K562 (cell line): Measurements from ENCODE around the gene PPP2R2B. TPM values are rescaled to one million over a fixed set of nuclear protein-coding genes. Genes with fewer than 3 reads are reported as not detected.

Experiments used
- ATAC-seq: fragments of 200-7000 bp; cut with Tn5 transposase; 3 replicates; pipeline ENCODE4 v1.9.1; 2020; ENCODE audit warnings: moderate library complexity
- BruUV-seq: library from RNA; stranded (reverse); fragments of 400-500 nt; replicated peaks from 2 replicates; lab custom pipeline; 2021; lab: Mats Ljungman, UMichigan
- CTCF ChIA-PET: fragments of 300-600 bp; formaldehyde crosslinking; extraction: SDS; loops from one replicate; lab custom pipeline; 2021; ENCODE audit warnings: low intra/inter-chr PET ratio; lab: Yijun Ruan, JAX
- POLR2A ChIA-PET: fragments of 300-600, 350-650 bp; sonication (Branson Sonifier 250); formaldehyde crosslinking; extraction: SDS; loops from one replicate; lab custom pipeline; 2021; ENCODE audit warnings: antibody characterized with exemption, inconsistent platforms; lab: Yijun Ruan, JAX
- DNase-seq, 4 experiments: peaks; one replicate each; pipeline versions ENCODE4 v3.0.0 to v3.0.0-alpha.2; 2011 to 2018; ENCODE audit warnings: low spot score in 3 of 4, mixed read lengths in 3 of 4; ENCODE audit errors: extremely low read depth in 1 of 4
- FAIRE-seq: peaks from 2 replicates; lab custom pipeline; 2011; peaks lifted over from hg19 to GRCh38; lab: Jason Lieb, UNC
- H2AFZ ChIP-seq: 2 replicates; pipeline ENCODE4 v1.6.0; 2011; ENCODE audit warnings: low read depth, low read length, control low read depth, inconsistent platforms
- H3K27ac ChIP-seq: fragments of 200-600 bp; 3 replicates; pipeline ENCODE4 v1.8.0; 2011; ENCODE audit warnings: low read depth, mild to moderate bottlenecking, control low read depth, inconsistent platforms, low read length, moderate library complexity, mixed read lengths; ENCODE audit errors: extremely low read depth
- H3K27me3 ChIP-seq, 2 experiments: fragments of 300-600 bp in 1 of 2; 2 replicates in 1 of 2; 3 replicates in 1 of 2; pipeline versions ENCODE4 v1.6.0 to v1.8.0; 2011; ENCODE audit warnings: inconsistent platforms in 2 of 2, low read length in 2 of 2, mild to moderate bottlenecking in 1 of 2, mixed read lengths in 1 of 2, moderate library complexity in 1 of 2; ENCODE audit not compliant: control insufficient read depth in 2 of 2, insufficient read depth in 2 of 2
- H3K36me3 ChIP-seq: fragments of 300-600 bp; 3 replicates; pipeline ENCODE4 v1.8.0; 2011; ENCODE audit warnings: mild to moderate bottlenecking, low read length, inconsistent platforms; ENCODE audit not compliant: control insufficient read depth, insufficient read depth
- H3K4me1 ChIP-seq, 2 experiments: fragments of 200-600 bp in 1 of 2; replicated peaks in 1 of 2; 2 replicates in 1 of 2; 3 replicates in 1 of 2; pipeline versions ENCODE4 v1.5.1 to v1.8.0; 2011; ENCODE audit warnings: inconsistent platforms in 2 of 2, low read length in 2 of 2, mild to moderate bottlenecking in 1 of 2, mixed read lengths in 1 of 2, moderate library complexity in 1 of 2; ENCODE audit not compliant: control insufficient read depth in 2 of 2, insufficient read depth in 2 of 2
- H3K4me2 ChIP-seq: 2 replicates; pipeline ENCODE4 v1.6.1; 2011; ENCODE audit warnings: low read length, control low read depth, inconsistent platforms, mixed read lengths; ENCODE audit not compliant: insufficient read depth
- H3K4me3 ChIP-seq: fragments of 200-600 bp; sonication (generic), shearing (Covaris generic); 2 replicates; pipeline ENCODE4 v1.5.1; 2016; ENCODE audit warnings: control low read depth, inconsistent platforms
- H3K79me2 ChIP-seq: fragments of 200-600 bp; 3 replicates; pipeline ENCODE4 v1.8.0; 2011; ENCODE audit warnings: low read length, inconsistent platforms; ENCODE audit not compliant: control insufficient read depth, insufficient read depth
- H3K9ac ChIP-seq, 2 experiments: 2 replicates each; pipeline versions ENCODE4 v1.6.0 to v1.6.1; 2011; ENCODE audit warnings: low read depth in 2 of 2, low read length in 2 of 2, control low read depth in 1 of 2, inconsistent platforms in 1 of 2, mild to moderate bottlenecking in 1 of 2, mixed read lengths in 1 of 2; ENCODE audit not compliant: insufficient read depth in 1 of 2
- H3K9me1 ChIP-seq: one replicate; pipeline ENCODE4 v1.6.0; 2011; ENCODE audit warnings: inconsistent platforms, mild to moderate bottlenecking, low read length, moderate library complexity; ENCODE audit not compliant: control insufficient read depth, insufficient read depth
- H3K9me3 ChIP-seq: replicated peaks from 2 replicates; pipeline ENCODE4 v1.5.1; 2011; ENCODE audit warnings: low read depth, low read length, inconsistent platforms; ENCODE audit not compliant: control insufficient read depth, insufficient read depth
- H4K20me1 ChIP-seq: replicated peaks from 2 replicates; pipeline ENCODE4 v1.6.1; 2011; ENCODE audit warnings: low read length, inconsistent platforms, mixed read lengths; ENCODE audit not compliant: control insufficient read depth, insufficient read depth
- ARNT ChIP-seq, 2 experiments: fragments of 450-650 bp; IDR thresholded peaks; 2 replicates each; pipeline ENCODE4 v1.6.1; 2016; ENCODE audit warnings: mild to moderate bottlenecking in 1 of 2
- BHLHE40 ChIP-seq: IDR thresholded peaks from 2 replicates; pipeline ENCODE4 v1.6.1; 2011; ENCODE audit warnings: low read length, improper control_type of control experiment
- DDX20 ChIP-seq: fragments of 450-650 bp; IDR thresholded peaks from 2 replicates; pipeline ENCODE4 v1.6.1; 2016; ENCODE audit warnings: missing genetic modification characterization, low read depth, mild to moderate bottlenecking, missing compliant biosample characterization, moderate library complexity
- GTF3C2 ChIP-seq: IDR thresholded peaks from 3 replicates; pipeline ENCODE4 v1.6.1; 2011; ENCODE audit warnings: borderline replicate concordance, mild to moderate bottlenecking, moderate library complexity; ENCODE audit not compliant: insufficient read length; ENCODE audit errors: extremely low read depth
- ID3 ChIP-seq, 2 experiments: fragments of 250-450 bp in 1 of 2; fragments of 450-650 bp in 1 of 2; sonication (Bioruptor Pico) in 1 of 2; IDR thresholded peaks; 2 replicates each; pipeline versions ENCODE4 v1.6.1 to v1.8.0; 2016 to 2021; ENCODE audit warnings: mild to moderate bottlenecking in 2 of 2, moderate library complexity in 2 of 2, missing compliant biosample characterization in 1 of 2, missing genetic modification characterization in 1 of 2
- SMARCA5 ChIP-seq: fragments of 450-650 bp; IDR thresholded peaks from 2 replicates; pipeline ENCODE4 v1.6.1; 2016
- SRSF9 ChIP-seq: fragments of 200-400 bp; formaldehyde crosslinking; IDR thresholded peaks from 2 replicates; pipeline ENCODE4 v1.6.1; 2017; ENCODE audit warnings: low read depth, low read length, borderline replicate concordance
- STAT5B ChIP-seq: fragments of 250-450 bp; sonication (Bioruptor Pico); IDR thresholded peaks from 2 replicates; pipeline ENCODE4 v1.8.0; 2021; ENCODE audit warnings: mild to moderate bottlenecking, inconsistent platforms
- ZBTB5 ChIP-seq: fragments of 450-650 bp; IDR thresholded peaks from 2 replicates; pipeline ENCODE4 v1.6.1; 2017; ENCODE audit warnings: antibody characterized with exemption
- ZNF431 ChIP-seq: sonication (generic); formaldehyde crosslinking; IDR thresholded peaks from 2 replicates; pipeline ENCODE4 v1.8.0; 2022; ENCODE audit warnings: mild to moderate bottlenecking, missing genetic modification reagents
- WGBS: fragments of 100-300 bp; shearing (Covaris generic); methylation state at CpG from one replicate; pipeline ENCODE4 v1.1.6; 2016; ENCODE audit warnings: low coverage, mixed read lengths; ENCODE audit not compliant: insufficient coverage; ENCODE audit errors: missing lambda C conversion rate; 5-methylcytosine and 5-hydroxymethylcytosine counted together
- in situ Hi-C: fragments of 300-500 bp; cut with MboI; formaldehyde crosslinking; loops from 4 replicates; pipeline ENCODE4 v1.15.0; 2018; ENCODE audit warnings: inconsistent platforms, mixed read lengths
- intact Hi-C: fragments of 100-400 bp; cut with micrococcal nuclease; formaldehyde crosslinking; loops from 2 replicates; pipeline ENCODE4 v1.14.2; 2022
- polyA plus RNA-seq, 8 experiments: library from polyadenylated mRNA; depleted of rRNA in 4 of 8; stranded (reverse) in 5 of 8; unstranded in 3 of 8; fragments of >200 nt; fragmentation: Nextera tagmentation in 2 of 8; fragmentation: Illumina TruSeq in 1 of 8; extraction: Ambion mirVana in 2 of 8; extraction: Trizol in 1 of 8; gene quantifications; 2 replicates each; pipeline versions ENCODE4 v1.2.1 to v1.2.3, GENCODE V29; 2011 to 2014; ENCODE audit warnings: inconsistent platforms in 1 of 8, missing spikeins in 1 of 8
- total RNA-seq, 7 experiments: library from RNA; depleted of rRNA in 6 of 7; stranded (reverse); fragments of >200 nt in 6 of 7; fragmentation: Illumina TruSeq in 2 of 7; extraction: Trizol in 2 of 7; gene quantifications; 2 replicates each; pipeline versions ENCODE4 v1.2.1 to v1.2.3, GENCODE V29; 2011 to 2021; ENCODE audit warnings: low replicate concordance in 1 of 7

The PPP2R2B gene
- total and polyA plus RNA-seq, 9 of the 15 experiments (the other 6 are each of a cell fraction or from before 2014, with no cell fraction given): not detected

- no peak for DNase-seq
- H3K9me3 ChIP-seq: no peaks in the 10 kb centered on the region
- 0% methylated on average over 3 of the region's 3 CpGs for WGBS
- no peak for ATAC-seq
- H2AFZ ChIP-seq: no peak overlapping the region
- no peak overlapping the region for H3K4me3 ChIP-seq
- no peak overlapping the region for H3K4me2 ChIP-seq
- in situ Hi-C loops: no loop called here
- no peak overlapping the region for H3K9ac ChIP-seq
- BruUV-seq: no TSS peak
- H3K36me3 ChIP-seq: no peaks in the 10 kb centered on the region
- CTCF ChIA-PET: no interaction called here
- no peaks in the 10 kb centered on the region for H3K9me1 ChIP-seq
- intact Hi-C loops: no loop called here
- H3K79me2 ChIP-seq: no peaks in the 10 kb centered on the region
- no peaks in the 10 kb centered on the region for H3K27me3 ChIP-seq
- FAIRE-seq: no peak
- no peak for TF ChIP-seq BHLHE40
- TF ChIP-seq ARNT (IDR thresholded peaks at IDR 0.05): no peak
- TF ChIP-seq GTF3C2: no peak
- no peak for TF ChIP-seq ZBTB5
- TF ChIP-seq ZNF431 (CRISPR knock-in tag): no peak
- no peak for TF ChIP-seq SMARCA5
- TF ChIP-seq STAT5B (CRISPR knock-in tag): no peak
- no peak for TF ChIP-seq SRSF9
- no peak for TF ChIP-seq DDX20 (tag)
- TF ChIP-seq ID3 (CRISPR knock-in tag; IDR thresholded peaks at IDR 0.05): no peak
- no peak for TF ChIP-seq ID3 (tag; IDR thresholded peaks at IDR 0.05)
- no peaks in the 10 kb centered on the region for H3K4me1 ChIP-seq
- no peak overlapping the region for H3K27ac ChIP-seq
- POLR2A ChIA-PET: no interaction called here
- H4K20me1 ChIP-seq: no peaks in the 10 kb centered on the region
Measured at GRCh38 chr5:146785065-146785464, 93.5 kb downstream of the PPP2R2B start.
